Measurements from ENCODE around the gene EIF3B. TPM values are rescaled to one million over a fixed set of nuclear protein-coding genes. Genes with fewer than 3 reads are reported as not detected.

Gene EIF3B
- total and polyA plus RNA-seq, 9 of the 15 experiments (the other 6 are each of a cell fraction or from before 2014, with no cell fraction given): 25.9 to 494 (median 357) TPM

DNA sequence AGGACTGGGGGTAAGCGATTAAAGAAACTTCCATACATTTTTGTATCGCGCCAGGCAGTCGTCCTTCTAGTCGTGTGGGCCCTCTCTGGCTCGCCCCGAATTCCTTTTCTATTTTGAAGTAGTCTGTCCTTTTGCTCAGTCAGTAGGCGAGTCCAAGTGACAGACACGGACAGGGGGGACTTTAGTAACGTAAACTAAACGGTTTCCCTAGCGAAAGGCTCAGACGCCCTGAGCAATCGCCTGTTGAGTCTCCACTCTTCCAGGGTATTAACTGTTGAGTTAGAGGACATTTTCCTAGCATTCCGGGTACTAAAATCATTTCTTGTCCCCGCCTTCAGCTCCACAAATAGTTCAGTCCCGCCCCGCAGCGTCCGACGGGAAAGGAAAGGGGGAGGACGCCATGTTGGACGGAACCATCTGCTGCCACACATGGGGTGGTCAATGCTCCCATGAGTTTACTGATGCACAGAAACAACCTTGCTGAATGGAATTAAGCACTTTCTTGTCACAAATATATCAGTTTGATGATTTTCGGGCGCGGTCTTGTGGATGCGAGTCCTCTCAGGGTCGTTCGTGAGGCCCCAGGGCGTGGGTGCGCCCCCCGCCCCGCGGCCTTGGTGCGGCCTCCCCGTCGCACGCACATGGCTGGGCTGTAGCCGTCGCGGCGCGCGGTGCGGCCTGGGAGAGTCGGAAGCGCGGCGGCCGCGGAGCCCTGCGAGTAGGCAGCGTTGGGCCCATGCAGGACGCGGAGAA, at the start of gene EIF3B (continued):
- TF ChIP-seq MYNN (IDR thresholded peaks at IDR 0.05): no peak
- TF ChIP-seq MYNN (CRISPR knock-in tag; IDR thresholded peaks at IDR 0.05): no peak
- TF ChIP-seq ZNF12 (CRISPR knock-in tag; IDR thresholded peaks at IDR 0.05): no peak; the same call in 1 of the 2 replicates
- no peak for TF ChIP-seq TCF3 (CRISPR knock-in tag; IDR thresholded peaks at IDR 0.05)
- no peak for TF ChIP-seq ZNF134 (CRISPR knock-in tag; conservative IDR thresholded peaks at IDR 0.05)
- no peak for TF ChIP-seq NR1H2 (CRISPR knock-in tag; IDR thresholded peaks at IDR 0.05)
- no peak for TF ChIP-seq ZSCAN32 (CRISPR knock-in tag; IDR thresholded peaks at IDR 0.05)
- peak; percentile 76; the same call in 1 of the 2 replicates for TF ChIP-seq GATAD2B (IDR thresholded peaks at IDR 0.05; ENCODE audit: borderline replicate concordance)
- peak; percentile 66 for TF ChIP-seq L3MBTL2 (IDR thresholded peaks at IDR 0.05)
- TF ChIP-seq SMARCB1 (IDR thresholded peaks at IDR 0.05; ENCODE audit: insufficient read length, low read depth): no peak
- TF ChIP-seq CHD2 (IDR thresholded peaks at IDR 0.05; ENCODE audit: low read depth, low read length): no peak
- TF ChIP-seq CXXC5 (CRISPR knock-in tag; IDR thresholded peaks at IDR 0.05): peak; percentile 89
- no peak for TF ChIP-seq KAT2B (IDR thresholded peaks at IDR 0.05; ENCODE audit: low read depth, low read length)
- TF ChIP-seq ELF1 (tag; IDR thresholded peaks at IDR 0.05): no peak
- TF ChIP-seq NFIX (CRISPR knock-in tag; IDR thresholded peaks at IDR 0.05; ENCODE audit: low read depth): no peak
- no peak for TF ChIP-seq ZNF586 (CRISPR knock-in tag; conservative IDR thresholded peaks at IDR 0.05)
- TF ChIP-seq ZNF316 (IDR thresholded peaks at IDR 0.05): no peak
- no peak for TF ChIP-seq U2AF1 (optimal IDR thresholded peaks at IDR 0.05; ENCODE audit: low read depth, low read length)
- TF ChIP-seq TOE1 (IDR thresholded peaks at IDR 0.05; ENCODE audit: borderline replicate concordance): peak; percentile 98
- TF ChIP-seq TOE1 (CRISPR knock-in tag; IDR thresholded peaks at IDR 0.05; ENCODE audit: borderline replicate concordance, low read depth): no peak
- TF ChIP-seq HOXB6 (CRISPR knock-in tag; IDR thresholded peaks at IDR 0.05; ENCODE audit: borderline replicate concordance): no peak
- no peak for TF ChIP-seq MEF2A (IDR thresholded peaks at IDR 0.05; ENCODE audit: control insufficient read depth, low read depth, low read length)
- TF ChIP-seq, protein P1, sequence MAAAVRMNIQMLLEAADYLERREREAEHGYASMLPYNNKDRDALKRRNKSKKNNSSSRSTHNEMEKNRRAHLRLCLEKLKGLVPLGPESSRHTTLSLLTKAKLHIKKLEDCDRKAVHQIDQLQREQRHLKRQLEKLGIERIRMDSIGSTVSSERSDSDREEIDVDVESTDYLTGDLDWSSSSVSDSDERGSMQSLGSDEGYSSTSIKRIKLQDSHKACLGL (CRISPR knock-in tag; IDR thresholded peaks at IDR 0.05; ENCODE audit: borderline replicate concordance, poor library complexity, severe bottlenecking): peak; percentile 97
- TF ChIP-seq HNRNPLL (IDR thresholded peaks at IDR 0.05; ENCODE audit: low read depth, low read length, poor library complexity, severe bottlenecking): no peak
- TF ChIP-seq BDP1 (IDR thresholded peaks at IDR 0.05; ENCODE audit: insufficient read depth, insufficient read length): no peak
- TF ChIP-seq JUNB (CRISPR knock-in tag; conservative IDR thresholded peaks at IDR 0.05): no peak
- no peak for TF ChIP-seq RCOR1 (IDR thresholded peaks at IDR 0.05; ENCODE audit: borderline replicate concordance in 1 of 2, low read depth in 2 of 2, low read length in 2 of 2)
- TF ChIP-seq, protein P2, sequence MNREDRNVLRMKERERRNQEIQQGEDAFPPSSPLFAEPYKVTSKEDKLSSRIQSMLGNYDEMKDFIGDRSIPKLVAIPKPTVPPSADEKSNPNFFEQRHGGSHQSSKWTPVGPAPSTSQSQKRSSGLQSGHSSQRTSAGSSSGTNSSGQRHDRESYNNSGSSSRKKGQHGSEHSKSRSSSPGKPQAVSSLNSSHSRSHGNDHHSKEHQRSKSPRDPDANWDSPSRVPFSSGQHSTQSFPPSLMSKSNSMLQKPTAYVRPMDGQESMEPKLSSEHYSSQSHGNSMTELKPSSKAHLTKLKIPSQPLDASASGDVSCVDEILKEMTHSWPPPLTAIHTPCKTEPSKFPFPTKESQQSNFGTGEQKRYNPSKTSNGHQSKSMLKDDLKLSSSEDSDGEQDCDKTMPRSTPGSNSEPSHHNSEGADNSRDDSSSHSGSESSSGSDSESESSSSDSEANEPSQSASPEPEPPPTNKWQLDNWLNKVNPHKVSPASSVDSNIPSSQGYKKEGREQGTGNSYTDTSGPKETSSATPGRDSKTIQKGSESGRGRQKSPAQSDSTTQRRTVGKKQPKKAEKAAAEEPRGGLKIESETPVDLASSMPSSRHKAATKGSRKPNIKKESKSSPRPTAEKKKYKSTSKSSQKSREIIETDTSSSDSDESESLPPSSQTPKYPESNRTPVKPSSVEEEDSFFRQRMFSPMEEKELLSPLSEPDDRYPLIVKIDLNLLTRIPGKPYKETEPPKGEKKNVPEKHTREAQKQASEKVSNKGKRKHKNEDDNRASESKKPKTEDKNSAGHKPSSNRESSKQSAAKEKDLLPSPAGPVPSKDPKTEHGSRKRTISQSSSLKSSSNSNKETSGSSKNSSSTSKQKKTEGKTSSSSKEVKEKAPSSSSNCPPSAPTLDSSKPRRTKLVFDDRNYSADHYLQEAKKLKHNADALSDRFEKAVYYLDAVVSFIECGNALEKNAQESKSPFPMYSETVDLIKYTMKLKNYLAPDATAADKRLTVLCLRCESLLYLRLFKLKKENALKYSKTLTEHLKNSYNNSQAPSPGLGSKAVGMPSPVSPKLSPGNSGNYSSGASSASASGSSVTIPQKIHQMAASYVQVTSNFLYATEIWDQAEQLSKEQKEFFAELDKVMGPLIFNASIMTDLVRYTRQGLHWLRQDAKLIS (CRISPR knock-in tag; IDR thresholded peaks at IDR 0.05): no peak; the same call in 1 of the 2 replicates

Data from K562 (cell line).